Thoracic aorta (tissue), 2 donors: ENCODE data around the gene CAMKMT. TPM values are rescaled to one million over a fixed set of nuclear protein-coding genes. Genes with fewer than 3 reads are reported as not detected.

ENCODE experiments used
- ATAC-seq: fragments of 150-250 bp; one replicate; pipeline ENCODE4 v1.8.0; 2017; ENCODE audit warnings: low read depth; ENCODE audit not compliant: insufficient number of reproducible peaks, low FRiP score
- DNase-seq: peaks from one replicate; pipeline ENCODE4 v3.0.0-alpha.2; 2020; ENCODE audit warnings: low spot score
- H3K27ac ChIP-seq, 2 donors: fragments of 200-600 bp; sonication (generic); 1 replicate in 1 of 2; 2 replicates in 1 of 2; pipeline ENCODE4 v1.5.1; 2016; ENCODE audit warnings: mild to moderate bottlenecking in 2 of 2, moderate library complexity in 2 of 2
- H3K27me3 ChIP-seq: fragments of 200-600 bp; sonication (generic); replicated peaks from 2 replicates; pipeline ENCODE4 v1.6.0; 2016; ENCODE audit warnings: mild to moderate bottlenecking; ENCODE audit not compliant: insufficient read depth
- H3K36me3 ChIP-seq: fragments of 200-600 bp; sonication (generic); one replicate; pipeline ENCODE4 v1.5.1; 2016
- H3K4me1 ChIP-seq, 2 donors: fragments of 200-600 bp; sonication (generic); 1 replicate in 1 of 2; 2 replicates in 1 of 2; pipeline versions ENCODE4 v1.5.1 to v1.6.0; 2016; ENCODE audit warnings: low read depth in 2 of 2, mild to moderate bottlenecking in 1 of 2; ENCODE audit not compliant: control insufficient read depth in 1 of 2
- H3K4me3 ChIP-seq: fragments of 200-600 bp; sonication (generic); 2 replicates; pipeline ENCODE4 v1.5.1; 2016; ENCODE audit warnings: mild to moderate bottlenecking
- H3K9me3 ChIP-seq: fragments of 200-600 bp; sonication (generic); 2 replicates; pipeline ENCODE4 v1.5.1; 2016
- total RNA-seq, 2 donors: library from RNA; depleted of rRNA; stranded (reverse); fragments of >200 nt; gene quantifications; one replicate each; pipeline versions ENCODE4 v1.1.0 to v1.2.3, GENCODE V29; 2016
- TF ChIP-seq, protein P1 (sequence below): fragments of 200-600 bp; sonication (generic); IDR thresholded peaks from one replicate; pipeline ENCODE4 v1.5.1; 2019; ENCODE audit warnings: antibody characterized with exemption

CAMKMT gene
- total RNA-seq, 2 donors from 2014 or later: 4.7 to 11.6 TPM

- Histone ChIP-seq H3K4me1 (no peaks in the 10 kb centered on the region), H3K27ac (no peak overlapping the region), H3K9me3 (no peaks in the 10 kb centered on the region), H3K4me3 (no peak overlapping the region), H3K36me3 (no peaks in the 10 kb centered on the region), H3K27me3 (no peaks in the 10 kb centered on the region)
- DNase-seq (no peak), ATAC-seq (no peak)
- TF ChIP-seq, protein P1, sequence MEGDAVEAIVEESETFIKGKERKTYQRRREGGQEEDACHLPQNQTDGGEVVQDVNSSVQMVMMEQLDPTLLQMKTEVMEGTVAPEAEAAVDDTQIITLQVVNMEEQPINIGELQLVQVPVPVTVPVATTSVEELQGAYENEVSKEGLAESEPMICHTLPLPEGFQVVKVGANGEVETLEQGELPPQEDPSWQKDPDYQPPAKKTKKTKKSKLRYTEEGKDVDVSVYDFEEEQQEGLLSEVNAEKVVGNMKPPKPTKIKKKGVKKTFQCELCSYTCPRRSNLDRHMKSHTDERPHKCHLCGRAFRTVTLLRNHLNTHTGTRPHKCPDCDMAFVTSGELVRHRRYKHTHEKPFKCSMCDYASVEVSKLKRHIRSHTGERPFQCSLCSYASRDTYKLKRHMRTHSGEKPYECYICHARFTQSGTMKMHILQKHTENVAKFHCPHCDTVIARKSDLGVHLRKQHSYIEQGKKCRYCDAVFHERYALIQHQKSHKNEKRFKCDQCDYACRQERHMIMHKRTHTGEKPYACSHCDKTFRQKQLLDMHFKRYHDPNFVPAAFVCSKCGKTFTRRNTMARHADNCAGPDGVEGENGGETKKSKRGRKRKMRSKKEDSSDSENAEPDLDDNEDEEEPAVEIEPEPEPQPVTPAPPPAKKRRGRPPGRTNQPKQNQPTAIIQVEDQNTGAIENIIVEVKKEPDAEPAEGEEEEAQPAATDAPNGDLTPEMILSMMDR: no peak
Measured at GRCh38 chr2:44559108-44559507, 197.4 kb downstream of the CAMKMT start.

DNA sequence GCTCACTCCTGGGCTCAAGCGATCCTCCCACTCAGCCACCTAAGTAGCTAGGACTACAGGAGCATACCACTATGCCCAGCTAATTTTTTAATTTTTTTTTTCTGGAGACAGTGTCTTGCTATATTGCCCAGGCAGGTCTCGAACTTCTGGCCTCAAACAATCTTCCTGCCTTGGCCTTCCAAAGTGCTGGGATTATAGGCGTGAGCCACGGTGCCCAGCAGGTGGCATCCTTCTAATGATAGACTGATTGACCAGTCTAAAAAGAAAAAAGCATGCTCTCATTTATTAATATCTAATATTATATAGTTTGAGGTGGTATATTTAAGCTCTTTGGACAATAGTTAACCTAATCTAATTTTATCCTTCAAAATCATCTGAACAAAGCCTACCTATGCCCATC lies 198.6 kb downstream of the CAMKMT start:
- H3K4me1 ChIP-seq: no peaks in the 10 kb centered on the region
- no peaks in the 10 kb centered on the region for H3K9me3 ChIP-seq
- no peak overlapping the region for H3K27ac ChIP-seq
- TF ChIP-seq, protein P1: no peak
- H3K4me3 ChIP-seq: no peak overlapping the region
- ATAC-seq (no peak), DNase-seq (no peak)
- no peaks in the 10 kb centered on the region for H3K36me3 ChIP-seq
- H3K27me3 ChIP-seq: no peaks in the 10 kb centered on the region

GRCh38 chr2:44560941-44561340 lies 199.2 kb downstream of the CAMKMT start:
- Histone ChIP-seq H3K27me3 (no peaks in the 10 kb centered on the region), H3K36me3 (no peaks in the 10 kb centered on the region), H3K4me1 (no peaks in the 10 kb centered on the region), H3K9me3 (no peaks in the 10 kb centered on the region), H3K27ac (no peak overlapping the region), H3K4me3 (no peak overlapping the region)
- TF ChIP-seq, protein P1: no peak
- no peak for DNase-seq
- no peak for ATAC-seq

DNA sequence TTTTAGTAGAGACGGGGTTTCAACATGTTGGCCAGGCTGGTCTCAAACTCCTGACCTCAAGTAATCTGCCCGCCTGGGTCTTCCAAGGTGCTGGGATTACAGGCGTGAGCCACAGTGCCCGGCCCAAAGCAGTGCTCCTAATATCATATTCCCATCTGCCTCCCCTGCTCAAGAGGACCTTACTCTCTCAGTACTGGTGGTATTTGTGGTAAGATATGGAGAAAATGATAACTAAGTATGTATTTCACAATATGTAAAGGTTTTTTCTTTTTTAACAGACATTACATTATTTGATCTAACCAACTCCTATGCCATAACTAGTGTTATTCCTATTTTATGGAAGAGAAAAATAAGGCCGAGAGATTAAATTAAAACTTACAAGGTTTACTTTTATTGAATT lies 201.0 kb downstream of the CAMKMT start:
- no peak overlapping the region for H3K4me3 ChIP-seq
- ATAC-seq (no peak), DNase-seq (no peak)
- TF ChIP-seq, protein P1: no peak
- H3K36me3 ChIP-seq: no peaks in the 10 kb centered on the region
- no peaks in the 10 kb centered on the region for H3K9me3 ChIP-seq
- no peaks in the 10 kb centered on the region for H3K27me3 ChIP-seq
- no peaks in the 10 kb centered on the region for H3K4me1 ChIP-seq
- no peak overlapping the region for H3K27ac ChIP-seq

GRCh38 chr2:44564752-44565151 lies 203.0 kb downstream of the CAMKMT start:
- DNase-seq (no peak), ATAC-seq (no peak)
- H3K9me3 ChIP-seq: no peaks in the 10 kb centered on the region
- H3K4me1 ChIP-seq: no peaks in the 10 kb centered on the region
- TF ChIP-seq, protein P1: no peak
- H3K4me3 ChIP-seq: no peak overlapping the region
- H3K27ac ChIP-seq: no peak overlapping the region
- no peaks in the 10 kb centered on the region for H3K27me3 ChIP-seq
- no peaks in the 10 kb centered on the region for H3K36me3 ChIP-seq
